ENCODE data around the gene ZC3H12D.

Gene ZC3H12D

DNA sequence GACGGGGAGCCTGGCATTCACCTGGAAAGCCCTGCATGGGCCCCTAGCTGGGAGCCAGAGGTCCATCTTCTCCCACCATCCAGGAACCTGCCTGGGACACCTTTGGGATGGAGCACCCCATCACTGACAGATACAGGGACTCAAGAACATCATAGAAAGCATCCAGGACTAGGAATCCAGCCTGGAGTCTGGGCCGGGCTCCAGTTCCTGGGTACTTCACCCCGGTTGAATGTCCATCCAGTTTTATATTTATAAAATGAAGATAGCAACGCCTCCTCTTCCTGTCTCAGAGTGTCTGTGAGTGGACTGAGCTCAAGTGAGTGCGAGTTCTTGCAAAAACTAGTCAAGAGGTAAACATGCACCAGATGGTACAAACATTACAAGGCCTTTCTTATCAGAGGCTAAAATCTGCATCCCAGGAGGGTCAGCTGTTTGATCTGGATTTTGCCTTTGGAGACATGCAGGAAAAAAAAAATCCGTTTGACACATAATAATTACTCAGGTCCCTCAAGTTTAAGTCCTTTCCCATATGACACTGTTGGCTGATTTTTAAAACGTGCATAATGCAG, 27.4 kb downstream of the ZC3H12D start:
- H4K20me1 ChIP-seq (ENCODE audit: insufficient read depth, low read length), result no peaks in the 10 kb centered on the region
- H3K9ac ChIP-seq (ENCODE audit: low read depth, low read length), result no peak overlapping the region
- H3K4me3 ChIP-seq (ENCODE audit: low read depth in 1 of 2, low read length in 2 of 2), result no peak overlapping the region
- no peak overlapping the region for H3K27ac ChIP-seq (ENCODE audit: low read length)
- TF ChIP-seq, protein P1, sequence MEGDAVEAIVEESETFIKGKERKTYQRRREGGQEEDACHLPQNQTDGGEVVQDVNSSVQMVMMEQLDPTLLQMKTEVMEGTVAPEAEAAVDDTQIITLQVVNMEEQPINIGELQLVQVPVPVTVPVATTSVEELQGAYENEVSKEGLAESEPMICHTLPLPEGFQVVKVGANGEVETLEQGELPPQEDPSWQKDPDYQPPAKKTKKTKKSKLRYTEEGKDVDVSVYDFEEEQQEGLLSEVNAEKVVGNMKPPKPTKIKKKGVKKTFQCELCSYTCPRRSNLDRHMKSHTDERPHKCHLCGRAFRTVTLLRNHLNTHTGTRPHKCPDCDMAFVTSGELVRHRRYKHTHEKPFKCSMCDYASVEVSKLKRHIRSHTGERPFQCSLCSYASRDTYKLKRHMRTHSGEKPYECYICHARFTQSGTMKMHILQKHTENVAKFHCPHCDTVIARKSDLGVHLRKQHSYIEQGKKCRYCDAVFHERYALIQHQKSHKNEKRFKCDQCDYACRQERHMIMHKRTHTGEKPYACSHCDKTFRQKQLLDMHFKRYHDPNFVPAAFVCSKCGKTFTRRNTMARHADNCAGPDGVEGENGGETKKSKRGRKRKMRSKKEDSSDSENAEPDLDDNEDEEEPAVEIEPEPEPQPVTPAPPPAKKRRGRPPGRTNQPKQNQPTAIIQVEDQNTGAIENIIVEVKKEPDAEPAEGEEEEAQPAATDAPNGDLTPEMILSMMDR (IDR thresholded peaks at IDR 0.05; ENCODE audit: borderline replicate concordance, extremely low read depth, low read length, poor library complexity, severe bottlenecking), result no peak
- TF ChIP-seq EZH2 (IDR thresholded peaks at IDR 0.05; ENCODE audit: borderline replicate concordance, low read depth, low read length, severe bottlenecking), result no peak
- H3K36me3 ChIP-seq (ENCODE audit: insufficient read depth, low read length), result no peaks in the 10 kb centered on the region
- no peak overlapping the region for H3K4me2 ChIP-seq (ENCODE audit: insufficient read depth, low read length)
- no peaks in the 10 kb centered on the region for H3K79me2 ChIP-seq (ENCODE audit: insufficient read depth, low read length)
- no peak overlapping the region for H2AFZ ChIP-seq (ENCODE audit: low read depth, low read length)
- H3K9me3 ChIP-seq (ENCODE audit: insufficient read depth, low read length, severe bottlenecking), result no peaks in the 10 kb centered on the region
- H3K27me3 ChIP-seq (ENCODE audit: insufficient read depth, low read length, poor library complexity), result no peaks in the 10 kb centered on the region
- DNase-seq (no peak), ATAC-seq (ENCODE audit: insufficient read depth, low read depth) (no peak)
- H3K4me1 ChIP-seq (ENCODE audit: insufficient read depth, low read length), result no peaks in the 10 kb centered on the region

GRCh38 chr6:149456311-149457021, 28.3 kb downstream of the ZC3H12D start:
- H3K27ac ChIP-seq (ENCODE audit: low read length), result no peak overlapping the region
- no peaks in the 10 kb centered on the region for H3K4me1 ChIP-seq (ENCODE audit: insufficient read depth, low read length)
- no peaks in the 10 kb centered on the region for H3K27me3 ChIP-seq (ENCODE audit: insufficient read depth, low read length, poor library complexity)
- DNase-seq (no peak), ATAC-seq (ENCODE audit: insufficient read depth, low read depth) (no peak)
- H3K4me3 ChIP-seq (ENCODE audit: low read depth in 1 of 2, low read length in 2 of 2), result no peak overlapping the region
- no peaks in the 10 kb centered on the region for H3K79me2 ChIP-seq (ENCODE audit: insufficient read depth, low read length)
- TF ChIP-seq EZH2 (IDR thresholded peaks at IDR 0.05; ENCODE audit: borderline replicate concordance, low read depth, low read length, severe bottlenecking), result no peak
- H3K9me3 ChIP-seq (ENCODE audit: insufficient read depth, low read length, severe bottlenecking), result no peaks in the 10 kb centered on the region
- no peak overlapping the region for H3K4me2 ChIP-seq (ENCODE audit: insufficient read depth, low read length)
- no peaks in the 10 kb centered on the region for H4K20me1 ChIP-seq (ENCODE audit: insufficient read depth, low read length)
- no peak overlapping the region for H3K9ac ChIP-seq (ENCODE audit: low read depth, low read length)
- H2AFZ ChIP-seq (ENCODE audit: low read depth, low read length), result no peak overlapping the region
- no peaks in the 10 kb centered on the region for H3K36me3 ChIP-seq (ENCODE audit: insufficient read depth, low read length)

DNA sequence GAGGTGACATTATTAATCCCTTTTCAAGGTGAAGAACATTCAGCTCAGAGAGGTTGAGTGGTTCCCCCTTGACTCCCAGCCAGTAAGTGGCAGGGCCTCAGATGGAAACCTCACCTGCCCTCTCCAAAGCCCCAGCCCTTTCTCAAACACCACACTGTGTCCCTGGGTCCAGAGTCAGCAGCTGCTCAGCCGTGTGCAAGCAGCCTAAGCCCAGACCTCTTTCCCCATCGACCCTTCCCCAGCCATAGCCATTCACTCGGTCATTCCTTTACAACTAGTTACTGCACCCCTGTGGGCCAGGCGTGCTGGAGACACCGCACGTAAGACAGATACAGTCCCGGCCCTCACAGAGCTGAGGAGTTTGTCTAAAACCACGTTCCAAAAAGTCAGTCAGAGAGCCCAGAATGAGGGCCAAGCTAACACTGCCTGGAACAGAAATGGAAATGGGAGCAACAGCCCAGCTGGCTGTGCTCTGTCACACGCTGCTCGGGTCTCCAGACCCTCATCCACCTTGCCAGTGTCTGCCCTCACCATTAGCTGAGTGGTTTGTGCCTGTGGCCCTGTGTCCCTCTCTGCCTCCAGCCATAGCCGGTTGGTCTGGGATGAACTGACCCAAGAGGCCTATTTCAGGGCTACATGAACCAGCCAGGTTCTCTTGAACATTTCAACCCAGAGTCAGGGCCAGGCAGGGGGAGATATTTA, 29.6 kb downstream of the ZC3H12D start:
- Histone ChIP-seq H3K79me2 (ENCODE audit: insufficient read depth, low read length) (no peaks in the 10 kb centered on the region), H2AFZ (ENCODE audit: low read depth, low read length) (no peak overlapping the region), H4K20me1 (ENCODE audit: insufficient read depth, low read length) (no peaks in the 10 kb centered on the region), H3K9me3 (ENCODE audit: insufficient read depth, low read length, severe bottlenecking) (no peaks in the 10 kb centered on the region), H3K36me3 (ENCODE audit: insufficient read depth, low read length) (no peaks in the 10 kb centered on the region), H3K4me1 (ENCODE audit: insufficient read depth, low read length) (no peaks in the 10 kb centered on the region), H3K4me2 (ENCODE audit: insufficient read depth, low read length) (no peak overlapping the region), H3K27ac (ENCODE audit: low read length) (no peak overlapping the region), H3K27me3 (ENCODE audit: insufficient read depth, low read length, poor library complexity) (no peaks in the 10 kb centered on the region), H3K4me3 (ENCODE audit: low read depth in 1 of 2, low read length in 2 of 2) (no peak overlapping the region), H3K9ac (ENCODE audit: low read depth, low read length) (no peak overlapping the region)
- ATAC-seq (ENCODE audit: insufficient read depth, low read depth), result no peak
- TF ChIP-seq EZH2 (IDR thresholded peaks at IDR 0.05; ENCODE audit: borderline replicate concordance, low read depth, low read length, severe bottlenecking), result no peak
- TF ChIP-seq, protein P1 (IDR thresholded peaks at IDR 0.05; ENCODE audit: borderline replicate concordance, extremely low read depth, low read length, poor library complexity, severe bottlenecking), result no peak
- DNase-seq, result no peak

- DNase-seq (no peak), ATAC-seq (ENCODE audit: insufficient read depth, low read depth) (no peak)
- H3K4me2 ChIP-seq (ENCODE audit: insufficient read depth, low read length), result no peak overlapping the region
- H3K9me3 ChIP-seq (ENCODE audit: insufficient read depth, low read length, severe bottlenecking), result no peaks in the 10 kb centered on the region
- no peaks in the 10 kb centered on the region for H3K4me1 ChIP-seq (ENCODE audit: insufficient read depth, low read length)
- no peaks in the 10 kb centered on the region for H4K20me1 ChIP-seq (ENCODE audit: insufficient read depth, low read length)
- no peak overlapping the region for H3K27ac ChIP-seq (ENCODE audit: low read length)
- H3K27me3 ChIP-seq (ENCODE audit: insufficient read depth, low read length, poor library complexity), result no peaks in the 10 kb centered on the region
- no peaks in the 10 kb centered on the region for H3K79me2 ChIP-seq (ENCODE audit: insufficient read depth, low read length)
- H3K4me3 ChIP-seq (ENCODE audit: low read depth in 1 of 2, low read length in 2 of 2), result no peak overlapping the region
- H2AFZ ChIP-seq (ENCODE audit: low read depth, low read length), result no peak overlapping the region
- TF ChIP-seq EZH2 (IDR thresholded peaks at IDR 0.05; ENCODE audit: borderline replicate concordance, low read depth, low read length, severe bottlenecking), result no peak
- TF ChIP-seq, protein P1 (IDR thresholded peaks at IDR 0.05; ENCODE audit: borderline replicate concordance, extremely low read depth, low read length, poor library complexity, severe bottlenecking), result no peak
- H3K36me3 ChIP-seq (ENCODE audit: insufficient read depth, low read length), result no peaks in the 10 kb centered on the region
- no peak overlapping the region for H3K9ac ChIP-seq (ENCODE audit: low read depth, low read length)
Measured at GRCh38 chr6:149454346-149454848, 30.4 kb downstream of the ZC3H12D start.
